PC-9 (cell line): ENCODE data around the gene NOC2L. TPM values are rescaled to one million over a fixed set of nuclear protein-coding genes. Genes with fewer than 3 reads are reported as not detected.

Source experiments
- BruUV-seq: library from RNA; stranded (reverse); fragments of 400-500 nt; replicated peaks from 2 replicates; lab custom pipeline; 2021; lab: Mats Ljungman, UMichigan
- CTCF ChIA-PET: fragments of 300-600 bp; sonication (Branson Sonifier 250); formaldehyde crosslinking; loops from one replicate; lab custom pipeline; 2022; ENCODE audit warnings: antibody characterized with exemption; lab: Charles Lee
- POLR2A ChIA-PET: fragments of 300-600 bp; sonication (Branson Sonifier 250); formaldehyde crosslinking; loops from one replicate; lab custom pipeline; 2022; ENCODE audit warnings: antibody characterized with exemption; ENCODE audit not compliant: unreplicated experiment; lab: Charles Lee
- DNase-seq, 2 experiments: peaks; one replicate each; pipeline versions ENCODE4 v3.0.0 to v3.0.0-alpha.2; 2015 to 2022; ENCODE audit warnings: mixed read lengths in 1 of 2
- H2AFZ ChIP-seq: fragments of 200-600 bp; sonication (generic); 2 replicates; pipeline ENCODE4 v1.8.1; 2017; ENCODE audit warnings: antibody characterized with exemption
- H3F3A ChIP-seq: fragments of 200-600 bp; sonication (generic); 2 replicates; pipeline ENCODE4 v1.8.1; 2017; ENCODE audit warnings: antibody characterized with exemption, mild to moderate bottlenecking, low read depth; ENCODE audit not compliant: insufficient read depth
- H3K27ac ChIP-seq: fragments of 200-600 bp; sonication (generic); 2 replicates; pipeline ENCODE4 v1.6.1; 2016; ENCODE audit warnings: mixed run types
- H3K27me3 ChIP-seq: fragments of 200-600 bp; sonication (generic); 2 replicates; pipeline ENCODE4 v1.6.1; 2016; ENCODE audit warnings: low read depth, mixed run types; ENCODE audit not compliant: insufficient read depth
- H3K36me3 ChIP-seq: fragments of 200-600 bp; sonication (generic); 2 replicates; pipeline ENCODE4 v1.6.1; 2016; ENCODE audit warnings: low read depth, mixed run types
- H3K4me1 ChIP-seq: fragments of 200-600 bp; sonication (generic); replicated peaks from 2 replicates; pipeline ENCODE4 v1.6.1; 2016; ENCODE audit warnings: mixed run types; ENCODE audit not compliant: insufficient read depth
- H3K4me2 ChIP-seq: fragments of 200-600 bp; sonication (generic); 2 replicates; pipeline ENCODE4 v1.6.1; 2017; ENCODE audit warnings: mixed run types
- H3K4me3 ChIP-seq: fragments of 200-600 bp; sonication (generic); 2 replicates; pipeline ENCODE4 v1.6.1; 2016; ENCODE audit warnings: mixed run types
- H3K79me2 ChIP-seq: fragments of 200-600 bp; sonication (generic); 2 replicates; pipeline ENCODE4 v1.6.1; 2017; ENCODE audit warnings: low read depth, mixed run types
- H3K9me2 ChIP-seq: fragments of 200-600 bp; sonication (generic); 2 replicates; pipeline ENCODE4 v1.8.1; 2017; ENCODE audit warnings: mild to moderate bottlenecking; ENCODE audit not compliant: insufficient read depth
- H3K9me3 ChIP-seq: fragments of 200-600 bp; sonication (generic); 2 replicates; pipeline ENCODE4 v1.8.1; 2016; ENCODE audit warnings: low read depth; ENCODE audit not compliant: insufficient read depth
- H4K20me1 ChIP-seq: fragments of 200-600 bp; sonication (generic); 2 replicates; pipeline ENCODE4 v1.8.1; 2017; ENCODE audit not compliant: insufficient read depth
- EZH2 ChIP-seq: fragments of 200-600 bp; sonication (generic); IDR thresholded peaks from 2 replicates; pipeline ENCODE4 v1.8.0; 2017; ENCODE audit warnings: antibody characterized with exemption, low read depth
- intact Hi-C: fragments of 100-400 bp; cut with micrococcal nuclease; formaldehyde crosslinking; loops from one replicate; pipeline ENCODE4 v1.10.0; 2022; ENCODE audit not compliant: unreplicated experiment
- total RNA-seq: library from RNA; stranded (reverse); gene quantifications from 2 replicates; pipeline ENCODE4 v1.2.3, GENCODE V29; 2021
- TF ChIP-seq, protein P1 (sequence below): fragments of 200-600 bp; sonication (generic); conservative IDR thresholded peaks from 2 replicates; pipeline ENCODE4 v1.6.1; 2017; ENCODE audit warnings: mixed run types, antibody characterized with exemption, mild to moderate bottlenecking, moderate library complexity

The NOC2L gene
- total RNA-seq, 1 experiment from 2014 or later = 86.4 TPM

DNA sequence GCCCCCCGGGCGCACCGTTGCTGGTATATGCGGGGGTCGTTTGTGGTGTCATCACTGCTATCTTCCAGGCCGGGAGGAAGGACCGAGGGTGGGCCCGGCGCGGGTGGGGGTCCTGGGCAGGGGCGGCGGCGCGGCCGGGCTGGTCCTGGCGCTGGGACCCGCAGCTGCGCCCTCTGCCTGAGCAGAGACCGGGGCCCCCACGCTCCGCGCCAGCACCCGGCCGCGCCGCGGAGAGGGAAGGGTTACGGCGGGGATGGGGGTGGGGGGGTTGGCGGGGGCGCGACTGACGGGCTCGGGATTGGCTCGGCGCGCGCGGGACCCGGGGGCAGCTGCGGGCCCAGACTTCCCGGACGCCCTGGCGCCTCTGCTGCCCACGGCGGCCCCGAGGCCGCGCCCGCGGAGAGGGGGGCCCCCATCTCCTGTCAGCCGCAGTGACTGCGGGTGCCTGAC lies 49.2 kb downstream of the NOC2L start:
- Histone ChIP-seq H4K20me1 (no peaks in the 10 kb centered on the region), H3K9me2 (no peaks in the 10 kb centered on the region), H3K4me2 (no peak overlapping the region), H3K9me3 (no peaks in the 10 kb centered on the region), H3K27me3 (peaks cover 5% of the 10 kb centered on the region; the same call in 1 of the 2 replicates), H3K36me3 (no peaks in the 10 kb centered on the region), H3K4me3 (no peak overlapping the region), H3K4me1 (peaks cover 27% of the 10 kb centered on the region), H2AFZ (no peak overlapping the region), H3F3A (peaks cover 29% of the 10 kb centered on the region), H3K27ac (no peak overlapping the region), H3K79me2 (no peaks in the 10 kb centered on the region)
- BruUV-seq = no TSS peak
- CTCF ChIA-PET = no interaction called here
- TF ChIP-seq EZH2 = no peak
- TF ChIP-seq, protein P1, sequence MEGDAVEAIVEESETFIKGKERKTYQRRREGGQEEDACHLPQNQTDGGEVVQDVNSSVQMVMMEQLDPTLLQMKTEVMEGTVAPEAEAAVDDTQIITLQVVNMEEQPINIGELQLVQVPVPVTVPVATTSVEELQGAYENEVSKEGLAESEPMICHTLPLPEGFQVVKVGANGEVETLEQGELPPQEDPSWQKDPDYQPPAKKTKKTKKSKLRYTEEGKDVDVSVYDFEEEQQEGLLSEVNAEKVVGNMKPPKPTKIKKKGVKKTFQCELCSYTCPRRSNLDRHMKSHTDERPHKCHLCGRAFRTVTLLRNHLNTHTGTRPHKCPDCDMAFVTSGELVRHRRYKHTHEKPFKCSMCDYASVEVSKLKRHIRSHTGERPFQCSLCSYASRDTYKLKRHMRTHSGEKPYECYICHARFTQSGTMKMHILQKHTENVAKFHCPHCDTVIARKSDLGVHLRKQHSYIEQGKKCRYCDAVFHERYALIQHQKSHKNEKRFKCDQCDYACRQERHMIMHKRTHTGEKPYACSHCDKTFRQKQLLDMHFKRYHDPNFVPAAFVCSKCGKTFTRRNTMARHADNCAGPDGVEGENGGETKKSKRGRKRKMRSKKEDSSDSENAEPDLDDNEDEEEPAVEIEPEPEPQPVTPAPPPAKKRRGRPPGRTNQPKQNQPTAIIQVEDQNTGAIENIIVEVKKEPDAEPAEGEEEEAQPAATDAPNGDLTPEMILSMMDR = no peak
- DNase-seq = no peak
- POLR2A ChIA-PET = no interaction called here
- intact Hi-C loops = no loop called here

DNA sequence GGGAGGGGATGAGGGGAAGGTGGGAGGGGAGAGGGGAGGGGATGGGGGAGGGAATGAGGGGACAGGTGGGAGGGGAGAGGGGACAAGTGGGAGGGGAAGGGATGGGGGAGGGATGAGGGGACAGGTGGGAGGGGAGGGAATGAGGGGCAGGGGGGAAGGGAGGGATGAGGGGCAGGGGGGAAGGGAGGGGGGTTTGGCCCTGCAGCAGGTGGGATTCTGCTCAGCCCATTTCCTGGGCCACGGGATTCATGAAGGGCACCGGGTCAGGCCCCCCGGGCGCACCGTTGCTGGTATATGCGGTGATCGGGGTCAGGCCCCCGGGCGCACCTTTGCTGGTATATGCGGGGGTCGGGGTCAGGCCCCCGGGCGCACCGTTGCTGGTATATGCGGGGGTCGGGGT lies 50.4 kb downstream of the NOC2L start:
- TF ChIP-seq, protein P1 = no peak
- TF ChIP-seq EZH2 = no peak

DNA sequence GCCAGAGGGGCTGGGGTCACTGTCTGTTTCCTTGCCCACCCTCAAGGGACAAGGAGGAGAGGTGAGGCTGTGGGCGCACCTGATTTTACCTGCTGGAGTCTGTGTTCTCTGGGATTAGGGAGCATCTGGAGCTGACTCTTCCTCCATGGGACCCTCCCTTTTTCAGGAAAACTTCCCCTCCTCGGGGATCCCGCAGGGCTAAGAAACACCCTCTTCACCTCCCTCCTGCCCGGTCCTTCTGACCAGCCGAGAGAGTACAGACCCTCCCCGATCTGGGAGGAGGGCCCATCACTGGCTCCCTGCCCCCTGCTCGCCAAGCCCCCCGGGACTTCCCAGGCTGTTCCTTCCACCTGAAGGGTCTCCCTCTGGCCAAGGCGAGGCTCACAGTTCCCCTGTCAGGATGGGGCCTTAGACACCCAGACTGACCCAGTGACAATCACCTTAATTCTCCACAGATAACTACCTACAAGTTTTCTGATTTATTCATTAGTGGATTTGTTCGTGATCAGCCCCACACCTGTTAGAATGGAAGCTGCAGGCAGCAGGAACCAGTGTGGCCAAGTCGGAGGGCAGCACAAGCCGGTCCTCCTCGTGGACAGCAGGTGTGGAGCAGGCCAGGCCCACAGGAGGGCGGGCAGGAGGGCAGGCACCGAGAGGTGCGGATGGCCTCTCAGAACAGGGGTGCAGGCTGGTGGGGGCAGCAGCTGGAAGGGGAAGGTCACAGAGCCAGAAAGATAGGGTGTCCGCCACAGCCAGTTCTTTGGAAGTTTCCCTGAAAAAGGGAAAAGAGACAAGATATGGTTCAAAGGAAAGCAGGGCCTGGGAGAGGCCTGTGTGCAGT lies 51.2 kb downstream of the NOC2L start:
- Histone ChIP-seq H3K4me2 (no peak overlapping the region), H3K9me3 (no peaks in the 10 kb centered on the region), H4K20me1 (no peaks in the 10 kb centered on the region), H3K36me3 (no peaks in the 10 kb centered on the region), H3K27ac (no peak overlapping the region), H2AFZ (no peak overlapping the region), H3K79me2 (no peaks in the 10 kb centered on the region), H3K27me3 (no peaks in the 10 kb centered on the region), H3K4me1 (peaks cover 27% of the 10 kb centered on the region), H3F3A (peaks cover 29% of the 10 kb centered on the region), H3K9me2 (no peaks in the 10 kb centered on the region), H3K4me3 (no peak overlapping the region)
- no peak for DNase-seq
- ChIA-PET CTCF (no interaction called here), POLR2A (no interaction called here)
- intact Hi-C loops = no loop called here
- no peak for TF ChIP-seq EZH2
- TF ChIP-seq, protein P1 = no peak
- BruUV-seq = no TSS peak

More for the DNA sequence above, 50.4 kb downstream of the NOC2L start:
- no peak overlapping the region for H3K4me2 ChIP-seq
- intact Hi-C loops = no loop called here
- H3K27ac ChIP-seq = no peak overlapping the region
- no peaks in the 10 kb centered on the region for H3K79me2 ChIP-seq
- H3K9me3 ChIP-seq = no peaks in the 10 kb centered on the region
- DNase-seq = no peak
- H4K20me1 ChIP-seq = no peaks in the 10 kb centered on the region
- CTCF ChIA-PET = no interaction called here
- H3F3A ChIP-seq = peaks cover 29% of the 10 kb centered on the region
- H2AFZ ChIP-seq = no peak overlapping the region
- H3K4me1 ChIP-seq = peaks cover 27% of the 10 kb centered on the region
- H3K27me3 ChIP-seq = no peaks in the 10 kb centered on the region
- no peaks in the 10 kb centered on the region for H3K9me2 ChIP-seq
- BruUV-seq = no TSS peak
- H3K4me3 ChIP-seq = no peak overlapping the region
- H3K36me3 ChIP-seq = no peaks in the 10 kb centered on the region
- POLR2A ChIA-PET = no interaction called here
